Dermis microvascular lymphatic vessel endothelial cell (primary cell): ENCODE results near the gene RP2. TPM values are rescaled to one million over a fixed set of nuclear protein-coding genes. Genes with fewer than 3 reads are reported as not detected.

Experiments used
- DNase-seq, 2 donors: peaks; one replicate each; pipeline versions ENCODE4 v3.0.0 to v3.0.0-alpha.2; 2010; ENCODE audit warnings: low read depth in 2 of 2
- total RNA-seq: library from RNA; depleted of rRNA; stranded (reverse); fragments of >200 nt; gene quantifications from 2 replicates; pipeline ENCODE4 v1.2.1, GENCODE V29; 2014

The RP2 gene
- total RNA-seq, 1 donor from 2014 or later = 25.5 TPM

DNA sequence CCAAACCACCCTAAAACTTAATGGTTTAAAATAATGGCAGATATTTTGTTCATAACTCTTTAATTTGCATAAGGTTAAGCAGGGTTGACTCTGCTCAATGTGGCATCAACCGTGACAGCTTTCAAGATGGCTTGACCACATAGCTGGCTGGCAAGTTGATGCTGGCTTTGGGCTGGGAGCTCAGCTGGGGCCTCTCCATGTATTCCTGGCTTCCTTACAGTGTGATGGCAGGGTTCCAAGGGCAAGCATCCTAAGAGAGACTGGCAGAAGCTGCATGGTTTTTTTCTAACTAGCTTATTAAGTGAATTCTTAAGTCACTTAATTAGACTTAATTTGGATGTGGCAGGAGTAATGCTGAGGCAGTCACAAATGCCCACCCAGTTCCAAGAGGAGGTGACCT lies 4.5 kb downstream of the RP2 start:
- DNase-seq = peak in 1 of 2 donors; percentile 4

DNA sequence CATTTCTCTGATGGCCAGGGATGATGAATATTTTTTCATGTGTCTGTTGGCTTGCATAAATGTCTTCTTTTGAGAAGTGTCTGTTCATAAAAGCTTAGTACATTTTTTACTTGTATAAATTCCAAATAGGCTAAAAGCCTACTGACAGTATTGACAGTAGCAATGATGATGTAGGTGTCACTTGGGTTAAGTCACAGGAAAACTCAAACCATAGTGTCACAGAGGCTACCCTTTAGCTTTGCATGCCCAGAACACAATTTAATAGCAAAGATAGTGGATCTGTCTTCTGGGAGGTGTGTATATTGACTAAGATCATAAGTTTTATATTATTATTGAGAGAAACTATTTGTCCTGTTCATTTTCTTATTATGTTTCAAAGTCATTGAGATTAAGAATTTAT lies 8.1 kb downstream of the RP2 start:
- DNase-seq = no peak

DNA sequence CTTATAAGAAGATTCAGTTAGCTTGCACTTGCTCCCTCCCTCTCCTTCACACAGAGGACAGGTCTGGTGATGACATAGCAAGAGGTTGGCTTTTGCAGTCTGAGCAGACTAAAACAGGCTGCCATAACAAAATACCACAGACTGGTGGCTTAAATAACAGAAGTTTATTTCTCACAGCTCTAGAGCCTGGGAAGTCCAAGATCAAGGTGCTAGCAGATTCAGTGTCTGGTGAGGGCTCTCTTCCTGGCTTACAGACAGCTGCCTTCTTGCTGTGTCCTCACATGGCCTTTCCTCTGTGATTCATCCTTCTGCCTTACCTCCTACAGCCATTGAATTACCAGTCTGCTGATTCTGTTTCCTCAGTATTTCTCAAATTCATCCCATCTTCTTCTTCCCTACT lies 13.1 kb downstream of the RP2 start:
- no peak for DNase-seq

DNA sequence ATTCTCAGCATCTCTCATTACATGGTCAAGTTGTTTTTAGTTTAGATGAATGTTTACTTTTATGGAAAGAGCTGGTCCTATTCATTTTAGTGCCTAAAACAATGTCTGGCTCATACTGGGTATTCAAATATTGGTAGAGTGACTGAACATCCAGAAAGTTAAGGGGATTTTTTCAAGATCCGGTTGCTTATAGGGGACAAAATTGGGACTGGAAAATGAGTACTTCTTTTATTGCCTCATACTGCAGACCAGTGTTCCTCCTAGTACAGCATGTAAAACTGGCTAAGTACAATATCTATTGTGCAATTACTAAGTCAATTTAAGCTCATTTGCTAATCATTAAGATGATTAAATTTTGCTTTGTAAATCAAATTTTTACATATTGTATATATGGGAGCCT lies 13.9 kb downstream of the RP2 start:
- no peak for DNase-seq

DNA sequence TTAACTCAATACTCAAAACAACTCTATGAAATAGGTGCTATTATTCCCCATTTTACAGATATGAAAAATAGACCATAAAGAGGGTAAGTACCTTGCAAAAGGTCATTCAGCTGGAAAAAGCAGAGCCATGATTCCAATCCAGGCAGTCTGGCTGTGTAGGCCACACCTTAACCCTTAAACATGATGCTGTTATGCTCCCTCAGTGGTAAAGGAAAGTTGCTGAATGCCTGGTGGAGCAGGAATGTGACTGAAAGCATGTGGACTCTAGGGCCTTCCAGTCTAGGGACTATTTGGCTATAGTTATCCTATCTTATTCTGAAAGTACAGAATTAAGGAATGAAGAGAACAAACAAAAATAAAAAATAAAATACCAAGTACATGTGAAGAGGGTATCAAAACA lies 19.6 kb downstream of the RP2 start:
- peak in 1 of 2 donors; percentile 12 for DNase-seq

DNA sequence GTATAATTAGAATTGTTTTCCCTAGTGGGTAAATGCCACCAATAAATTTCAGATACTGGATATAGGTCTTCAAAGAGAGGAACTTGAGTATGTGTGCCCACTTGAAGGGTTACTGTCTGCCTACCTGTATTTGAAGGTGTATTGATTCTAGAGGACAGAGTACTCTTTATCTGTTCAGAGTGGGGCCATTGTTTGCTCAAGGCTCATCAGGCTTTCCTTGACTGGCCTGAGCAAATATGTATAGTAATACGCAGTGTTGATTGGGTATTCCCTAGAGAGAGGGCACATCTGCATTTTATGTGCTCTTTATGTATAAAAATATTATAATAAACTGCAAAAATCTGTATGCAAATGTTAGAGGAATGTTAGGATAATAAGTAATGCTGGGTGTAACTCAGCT lies 23.7 kb downstream of the RP2 start:
- DNase-seq = no peak

DNA sequence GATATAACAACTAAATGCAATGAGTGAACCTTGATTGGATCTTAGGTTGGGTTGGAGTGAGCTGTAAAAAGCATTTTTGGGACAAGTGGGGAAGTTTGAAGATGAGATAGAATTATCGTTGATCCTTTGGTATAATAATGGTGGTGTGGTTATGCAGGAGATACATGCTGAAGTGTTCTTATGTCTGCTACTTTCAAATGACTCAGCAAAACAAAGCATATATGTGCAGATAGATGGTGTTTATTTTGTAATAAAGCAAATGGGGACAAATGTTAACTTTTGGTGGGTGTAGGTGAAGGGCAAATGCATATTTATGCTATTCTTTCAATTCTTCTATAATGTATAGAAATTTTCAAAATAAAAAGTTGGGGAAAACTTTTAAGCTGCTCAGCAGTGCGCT lies 26.2 kb downstream of the RP2 start:
- no peak for DNase-seq

DNA sequence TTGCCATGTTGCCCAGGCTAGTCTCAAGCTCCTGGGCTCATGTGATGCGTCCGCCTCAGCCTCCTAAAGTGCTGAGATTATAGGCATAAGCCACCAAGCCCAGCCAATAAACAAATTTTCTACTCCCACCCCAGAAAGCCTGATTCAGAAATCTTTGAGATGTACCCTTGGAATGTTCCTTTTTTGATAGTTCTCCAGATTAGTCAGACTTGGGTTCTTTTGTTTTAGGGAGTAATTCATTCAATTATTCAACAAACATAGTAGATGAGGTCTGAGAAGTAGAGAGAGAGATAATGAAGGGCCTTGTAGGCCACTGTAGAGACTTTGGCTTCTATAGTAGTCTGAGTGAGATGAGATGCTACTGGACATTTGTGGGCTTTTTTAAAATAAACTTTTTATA lies 27.8 kb downstream of the RP2 start:
- no peak for DNase-seq

DNA sequence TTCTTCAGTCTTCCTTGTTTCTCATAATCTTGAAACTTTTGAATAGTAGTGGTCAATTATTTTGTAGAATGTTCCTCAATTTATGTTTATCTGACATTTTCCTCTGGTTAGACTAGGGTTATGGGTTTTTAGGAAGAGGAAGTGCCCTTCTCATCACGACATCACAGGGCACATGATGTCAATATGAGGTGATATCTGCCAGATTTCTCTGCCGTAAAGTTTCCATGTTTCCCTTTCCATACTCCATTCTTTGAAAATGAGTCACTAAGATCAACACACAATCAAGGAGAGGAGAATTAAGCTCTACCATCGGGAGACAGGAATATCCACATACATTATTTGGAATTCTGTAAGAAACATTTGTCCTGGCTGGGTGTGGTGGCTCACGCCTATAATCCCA lies 28.4 kb downstream of the RP2 start:
- DNase-seq = peak; percentile 70 to 75

DNA sequence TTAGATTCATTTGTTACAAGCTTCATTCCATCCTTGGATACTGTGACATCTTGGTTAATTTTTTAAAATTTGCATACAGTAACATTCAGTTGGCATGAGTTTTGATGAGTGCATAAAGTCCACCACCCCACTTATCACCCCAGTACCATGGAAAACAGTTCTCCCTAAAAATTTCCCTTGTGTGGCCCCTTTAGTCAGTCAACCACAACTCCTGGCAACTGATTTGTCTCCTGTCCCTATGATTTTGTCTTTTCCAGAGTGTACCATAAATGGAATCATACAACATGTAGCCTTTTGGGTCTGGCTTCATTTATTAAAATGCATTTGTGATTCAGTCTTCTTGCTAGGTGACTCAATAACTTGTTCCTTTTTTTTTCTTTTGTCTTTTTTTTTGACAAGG lies 29.9 kb downstream of the RP2 start:
- no peak for DNase-seq

DNA sequence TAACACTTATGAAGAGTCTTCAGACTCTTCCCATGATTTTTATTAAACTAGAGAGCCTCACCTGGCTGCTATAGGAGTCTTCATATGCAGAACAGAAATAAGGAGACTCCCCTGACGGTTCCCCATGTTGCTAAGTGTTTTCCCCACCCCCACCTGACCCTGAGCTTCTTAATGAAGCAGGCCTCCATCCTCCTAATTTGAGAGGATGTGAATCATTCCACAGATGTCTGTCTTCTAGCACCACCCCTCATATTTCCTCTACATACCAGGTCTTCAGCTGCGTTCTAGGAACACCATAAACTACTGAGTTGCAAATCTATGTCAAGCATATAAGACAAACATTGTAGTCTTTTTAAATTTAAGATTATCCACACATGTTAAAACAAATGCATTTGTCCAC lies 36.9 kb downstream of the RP2 start:
- DNase-seq = peak in 1 of 2 donors; percentile 35

DNA sequence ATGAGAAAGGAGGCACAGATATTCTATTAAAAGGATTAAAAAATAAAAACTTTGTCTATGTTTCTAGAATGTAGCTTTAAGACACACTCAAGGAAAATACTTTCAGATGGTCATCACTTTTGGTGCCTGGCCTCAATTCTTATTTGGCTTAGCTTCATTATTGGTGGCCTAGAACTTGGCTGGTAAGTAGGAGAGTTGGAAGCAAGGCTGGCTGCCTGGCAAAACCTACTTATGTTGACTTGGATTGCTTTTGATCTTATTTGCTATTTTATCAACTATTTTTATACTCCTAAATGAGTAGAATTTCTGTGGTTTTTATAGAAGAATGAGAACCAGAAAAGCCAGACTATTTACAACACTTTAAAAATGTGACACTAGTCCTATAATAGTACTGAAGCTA lies 40.1 kb downstream of the RP2 start:
- DNase-seq = no peak

DNA sequence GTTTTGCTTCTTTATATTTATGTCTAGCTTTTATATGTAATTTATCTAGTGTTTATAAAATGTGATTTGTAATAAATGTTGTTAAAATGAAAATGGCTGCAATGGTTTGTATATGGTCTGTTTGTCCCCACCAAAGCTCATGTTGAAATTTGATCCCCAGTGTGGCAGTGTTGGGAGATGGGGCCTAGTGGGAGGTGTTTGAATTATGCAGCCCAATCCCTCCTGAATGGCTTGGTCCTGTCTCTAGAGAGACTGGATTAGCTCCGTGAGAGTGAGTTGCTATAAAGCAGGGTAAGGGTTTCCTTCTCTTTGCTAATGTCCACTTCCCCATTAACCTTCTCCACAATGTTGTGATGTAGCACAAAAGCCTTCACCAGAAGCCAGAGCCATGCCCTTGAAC lies 45.4 kb downstream of the RP2 start:
- DNase-seq = no peak

DNA sequence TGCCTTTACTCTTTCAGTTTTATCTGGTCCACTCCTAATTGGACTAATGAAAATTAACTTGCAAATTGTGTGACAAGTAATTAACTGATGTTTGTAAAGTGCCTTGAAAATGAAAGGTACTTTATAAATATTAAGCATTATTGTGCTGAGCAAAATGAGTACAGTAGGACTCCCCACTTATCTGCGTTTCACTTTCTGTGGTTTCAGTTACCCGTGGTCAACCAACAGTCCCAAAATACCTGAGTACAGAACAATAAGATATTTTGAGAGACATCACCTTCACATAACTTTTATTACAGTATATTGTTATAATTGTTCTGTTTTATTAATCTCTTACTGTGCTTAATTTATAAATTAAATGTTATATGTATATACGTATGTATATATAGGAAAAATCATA lies 48.0 kb downstream of the RP2 start:
- no peak for DNase-seq

DNA sequence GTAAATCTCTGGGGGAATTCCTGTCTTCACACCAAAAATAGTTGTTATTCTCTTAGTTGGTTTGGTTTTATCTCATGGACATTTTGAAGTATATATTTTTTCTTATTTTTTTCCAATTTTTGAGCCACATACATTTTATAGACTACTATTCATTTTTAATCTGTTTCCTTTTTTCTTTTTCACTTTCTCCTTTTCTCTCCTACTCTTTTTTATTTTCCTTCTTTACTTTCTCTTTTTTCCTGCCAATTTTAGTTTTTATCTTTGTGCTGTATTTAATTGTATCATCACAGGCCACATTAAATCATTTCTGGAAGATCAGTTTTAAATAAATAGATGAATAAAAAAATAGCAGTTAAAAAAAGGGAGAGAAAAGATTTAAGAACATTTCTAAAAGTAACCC lies 61.4 kb downstream of the RP2 start:
- DNase-seq = no peak

DNA sequence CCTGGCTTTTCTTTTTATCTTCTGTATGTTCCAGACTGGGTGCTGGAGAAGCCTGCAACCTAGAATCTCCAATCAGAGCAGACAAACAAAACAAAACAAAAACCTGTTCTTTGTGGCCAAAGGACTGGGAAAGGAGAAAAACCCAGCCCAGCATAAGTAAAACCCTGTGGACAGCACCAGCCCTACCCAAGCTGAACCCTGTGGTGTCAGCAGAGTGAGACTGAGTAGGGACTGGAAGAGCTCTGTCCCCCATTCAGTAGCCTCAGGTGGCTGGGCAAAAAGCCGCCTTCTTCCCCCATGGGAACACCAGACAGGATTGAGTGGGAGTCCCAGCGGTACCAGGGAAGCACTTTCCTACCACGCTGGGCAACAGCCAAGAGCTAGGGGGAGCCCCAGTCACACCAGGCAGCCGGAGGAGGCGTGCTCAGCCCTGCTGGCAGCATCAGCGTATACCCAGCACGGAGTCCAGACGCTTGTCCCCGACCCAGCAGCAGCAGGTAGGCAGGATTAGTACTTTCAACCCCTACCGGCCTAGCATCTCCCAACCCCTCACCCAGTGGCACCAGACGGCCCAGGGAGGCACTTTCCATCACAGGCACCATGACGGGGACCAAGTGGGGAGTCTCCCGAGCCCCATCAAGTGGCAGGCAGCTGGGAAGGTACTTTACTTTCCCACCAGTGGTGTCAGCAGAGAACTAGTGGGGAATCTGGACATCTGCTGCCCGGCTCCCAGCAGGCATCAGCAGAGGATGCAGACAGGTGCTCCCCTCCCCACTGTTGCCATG lies 66.8 kb downstream of the RP2 start:
- peak; percentile 61 to 80 for DNase-seq

DNA sequence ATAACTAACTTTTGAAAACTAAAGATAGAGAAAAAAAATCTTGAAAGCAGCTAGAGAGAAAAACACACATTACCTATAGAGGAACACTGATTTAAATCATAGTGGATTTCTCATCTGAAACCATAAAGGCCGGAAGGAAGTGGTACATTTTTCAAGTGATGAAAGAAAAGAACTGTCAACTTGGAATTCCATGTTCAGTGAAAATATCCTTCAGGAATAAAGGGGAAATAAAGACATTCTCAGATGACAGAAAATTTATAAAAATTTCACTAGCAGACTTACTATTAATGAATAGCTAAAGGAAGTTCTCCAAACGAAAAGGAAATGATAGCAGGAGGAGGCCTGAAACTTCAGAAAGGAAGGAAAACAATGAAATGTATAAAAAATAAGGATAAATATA lies 67.8 kb downstream of the RP2 start:
- peak in 1 of 2 donors; percentile 13 for DNase-seq

DNA sequence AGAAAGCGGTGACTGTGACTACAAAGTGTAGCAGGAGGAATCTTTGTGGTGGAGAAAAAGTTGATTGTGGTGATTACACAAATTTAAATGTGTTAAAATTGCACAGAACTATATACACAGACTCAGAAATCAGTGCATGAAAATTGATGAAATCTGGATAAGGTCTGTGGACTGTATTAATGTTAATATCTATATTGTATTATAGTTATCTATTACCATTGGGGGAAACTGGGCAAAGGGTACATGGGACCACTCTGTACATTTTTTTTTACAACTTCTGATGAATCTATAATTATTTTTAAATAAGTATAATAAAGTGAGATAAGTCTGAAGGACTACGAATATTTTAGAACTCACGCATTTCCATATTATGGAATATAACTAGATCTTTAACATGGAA lies 73.6 kb downstream of the RP2 start:
- DNase-seq = no peak

DNA sequence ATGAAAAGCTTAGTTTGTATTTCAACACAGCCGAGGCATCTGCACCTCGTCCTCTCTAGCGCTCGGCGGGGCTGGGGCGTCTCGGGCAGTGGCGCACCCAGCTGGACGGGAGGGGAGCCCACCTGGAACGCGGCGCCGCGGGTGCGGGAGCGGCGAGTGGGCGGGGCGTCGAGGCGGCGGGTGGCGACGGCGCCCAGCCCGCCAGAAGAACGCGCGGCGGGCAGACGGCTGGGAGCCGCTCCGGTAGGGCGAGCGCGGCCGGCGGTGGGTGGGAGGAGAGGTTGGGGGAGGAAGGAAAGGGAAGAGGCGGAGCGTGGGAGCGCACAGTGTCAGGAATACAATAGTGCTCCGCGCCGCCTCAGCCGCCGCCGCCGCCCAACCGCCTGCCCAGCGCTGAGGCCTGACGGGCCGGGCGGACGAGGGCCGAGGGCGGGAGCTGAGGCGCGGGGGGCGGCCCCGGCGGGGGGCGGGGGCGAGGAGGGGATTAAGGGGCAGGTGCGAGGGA lies 75.3 kb downstream of the RP2 start, which contains the start of gene JADE3:
TSS of gene JADE3 (plus strand) at position 324 of the 505 bp plus-strand sequence. CDS start 72,474 bp downstream, outside the sequence.
- peak; percentile 52 to 88 for DNase-seq

DNA sequence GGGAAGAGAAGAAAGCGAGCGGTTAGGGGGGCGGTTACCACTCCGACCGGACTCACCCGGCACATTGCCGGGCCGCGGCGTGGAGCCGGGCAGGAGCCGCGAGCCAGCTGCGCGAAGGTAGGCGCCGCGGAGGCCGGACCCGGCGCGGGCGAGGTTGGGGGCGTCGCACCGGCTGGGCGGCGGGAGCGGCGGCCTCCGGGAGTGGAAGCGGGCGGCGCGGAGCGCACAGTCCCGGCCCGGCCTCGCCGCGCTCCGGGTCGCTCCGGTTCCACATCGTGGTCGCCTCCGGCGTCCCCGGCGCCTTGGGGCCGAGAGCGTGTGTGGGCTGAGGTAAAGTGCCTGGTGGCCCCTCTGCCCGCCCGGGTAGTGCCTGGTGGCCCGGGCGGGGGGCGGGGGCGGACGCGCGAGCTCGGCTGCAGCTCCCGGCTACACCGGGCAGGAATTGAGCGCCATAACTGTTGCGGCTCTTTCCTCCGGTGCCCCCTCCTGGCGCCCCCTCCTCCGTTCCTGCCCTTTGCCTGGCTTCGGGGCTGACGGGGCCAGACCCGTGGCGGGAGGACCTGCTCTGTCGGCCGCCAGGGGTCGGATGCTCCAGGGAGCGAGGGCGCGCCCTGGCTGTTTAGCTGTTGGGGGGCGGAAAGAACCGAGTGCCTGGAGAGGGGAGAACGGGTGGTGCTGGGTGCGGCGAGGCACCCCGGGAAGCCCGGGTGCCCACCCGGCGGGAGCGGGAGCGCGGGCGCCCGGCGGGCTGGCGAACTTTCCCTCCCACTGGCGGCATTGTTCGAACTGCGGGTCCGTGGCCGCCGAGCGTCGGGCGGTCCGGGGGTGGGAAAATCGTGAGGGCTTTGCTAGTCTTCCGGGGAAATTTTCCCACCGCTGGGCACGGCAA lies 76.0 kb downstream of the RP2 start:
- peak in 1 of 2 donors; percentile 43 for DNase-seq

DNA sequence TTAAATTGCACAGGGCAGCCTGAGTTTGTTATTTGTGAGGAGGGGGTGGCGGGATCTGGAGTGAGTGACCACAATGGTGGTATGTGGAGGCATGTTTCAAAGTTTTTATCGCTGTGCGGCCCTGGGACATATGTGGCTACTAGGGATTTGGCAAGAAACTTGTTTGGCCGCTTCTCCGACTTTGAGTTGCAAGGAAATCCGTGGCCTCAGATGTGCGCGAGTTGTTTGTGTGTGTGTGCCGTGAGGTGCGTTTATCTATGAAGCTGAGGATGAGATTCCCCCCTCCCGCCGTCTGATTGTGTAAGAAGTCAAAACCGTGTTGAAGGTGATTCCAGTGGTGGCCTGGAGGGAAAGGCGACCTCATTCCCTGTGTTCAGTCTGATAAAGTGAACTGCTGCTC lies 76.8 kb downstream of the RP2 start:
- DNase-seq = peak in 1 of 2 donors; percentile 32

DNA sequence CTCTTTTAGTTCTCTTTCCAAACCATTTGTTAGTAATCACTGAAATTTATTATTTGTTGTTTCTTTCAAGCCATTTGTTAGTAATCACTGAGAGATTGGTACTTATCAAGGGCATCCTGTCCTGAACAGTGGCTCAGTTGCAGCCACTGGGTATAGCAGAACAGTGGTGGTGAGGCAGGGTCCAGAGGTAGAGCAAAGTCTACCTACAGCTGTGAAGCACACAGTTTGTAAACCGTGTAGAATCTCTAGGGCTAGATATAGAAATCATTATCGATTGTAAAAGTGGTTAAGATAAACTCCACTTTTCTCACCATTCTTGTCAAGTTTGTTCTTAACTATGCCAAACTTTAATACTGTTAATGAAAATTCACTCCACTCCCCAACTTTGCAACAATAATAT lies 79.4 kb downstream of the RP2 start:
- DNase-seq = no peak
